Neural progenitor cell (in vitro differentiated cells): Measurements from ENCODE around the gene CCDC85C. TPM values are rescaled to one million over a fixed set of nuclear protein-coding genes. Genes with fewer than 3 reads are reported as not detected.

ENCODE experiments used
- DNase-seq: peaks from one replicate; pipeline ENCODE4 v3.0.0-alpha.2; 2016; ENCODE audit warnings: low spot score
- H2AFZ ChIP-seq: fragments of 200-600 bp; sonication (generic); replicated peaks from 2 replicates; pipeline ENCODE4 v1.6.1; 2016; ENCODE audit warnings: antibody characterized with exemption
- H3F3A ChIP-seq: fragments of 200-600 bp; sonication (generic); 2 replicates; pipeline ENCODE4 v1.6.1; 2016; ENCODE audit warnings: antibody characterized with exemption, low read depth
- H3K27ac ChIP-seq: fragments of 200-600 bp; sonication (generic); 2 replicates; pipeline ENCODE4 v1.5.1; 2016; ENCODE audit warnings: mild to moderate bottlenecking
- H3K27me3 ChIP-seq: fragments of 200-600 bp; sonication (generic); 2 replicates; pipeline ENCODE4 v1.6.1; 2016; ENCODE audit warnings: mild to moderate bottlenecking, moderate library complexity
- H3K36me3 ChIP-seq: fragments of 200-600 bp; sonication (generic); 2 replicates; pipeline ENCODE4 v1.5.1; 2016
- H3K4me1 ChIP-seq: fragments of 200-600 bp; sonication (generic); 2 replicates; pipeline ENCODE4 v1.6.1; 2016; ENCODE audit warnings: mixed run types
- H3K4me2 ChIP-seq: fragments of 200-600 bp; sonication (generic); 2 replicates; pipeline ENCODE4 v1.6.1; 2016
- H3K4me3 ChIP-seq: fragments of 200-600 bp; sonication (generic); 2 replicates; pipeline ENCODE4 v1.5.1; 2016
- H3K79me2 ChIP-seq: fragments of 200-600 bp; sonication (generic); 2 replicates; pipeline ENCODE4 v1.6.1; 2016; ENCODE audit warnings: low read depth
- H3K9ac ChIP-seq: fragments of 200-600 bp; sonication (generic); 2 replicates; pipeline ENCODE4 v1.6.1; 2016
- H3K9me3 ChIP-seq: fragments of 200-600 bp; sonication (generic); 2 replicates; pipeline ENCODE4 v1.5.1; 2016; ENCODE audit warnings: low read depth
- H4K20me1 ChIP-seq: fragments of 200-600 bp; sonication (generic); 2 replicates; pipeline ENCODE4 v1.6.1; 2016; ENCODE audit warnings: low read depth
- H3K27ac Mint-ChIP-seq: 3 replicates; pipeline ENCODE4 v1.8.0; 2021; ENCODE audit warnings: mixed read lengths
- H3K27me3 Mint-ChIP-seq: 2 replicates; pipeline ENCODE4 v1.8.0; 2022; ENCODE audit warnings: low read depth, mild to moderate bottlenecking, inconsistent platforms, moderate library complexity, mixed read lengths; ENCODE audit not compliant: insufficient read depth
- H3K36me3 Mint-ChIP-seq: 3 replicates; pipeline ENCODE4 v1.8.0; 2021; ENCODE audit warnings: mixed read lengths
- H3K4me1 Mint-ChIP-seq: 3 replicates; pipeline ENCODE4 v1.8.0; 2021; ENCODE audit warnings: mixed read lengths
- H3K4me3 Mint-ChIP-seq: 3 replicates; pipeline ENCODE4 v1.8.0; 2021; ENCODE audit warnings: mild to moderate bottlenecking, moderate library complexity, mixed read lengths
- H3K9me3 Mint-ChIP-seq: 3 replicates; pipeline ENCODE4 v1.8.0; 2020; ENCODE audit warnings: mixed read lengths
- EZH2 ChIP-seq: fragments of 200-600 bp; sonication (generic); IDR thresholded peaks from 2 replicates; pipeline ENCODE4 v1.6.1; 2017; ENCODE audit warnings: antibody characterized with exemption, mild to moderate bottlenecking, moderate library complexity
- EZH2phosphoT487 ChIP-seq: fragments of 200-600 bp; sonication (generic); IDR thresholded peaks from 2 replicates; pipeline ENCODE4 v1.6.1; 2017; ENCODE audit warnings: antibody characterized with exemption
- total RNA-seq: library from RNA; depleted of rRNA; stranded (reverse); fragments of >200 nt; gene quantifications from 2 replicates; pipeline ENCODE4 v1.2.3, GENCODE V29; 2015; ENCODE audit warnings: low replicate concordance
- TF ChIP-seq, protein P1 (sequence below): fragments of 200-600 bp; sonication (generic); IDR thresholded peaks from 2 replicates; pipeline ENCODE4 v1.5.1; 2017; ENCODE audit warnings: antibody characterized with exemption, mild to moderate bottlenecking

The CCDC85C gene
- total RNA-seq, 1 donor from 2014 or later = 19.0 TPM

DNA sequence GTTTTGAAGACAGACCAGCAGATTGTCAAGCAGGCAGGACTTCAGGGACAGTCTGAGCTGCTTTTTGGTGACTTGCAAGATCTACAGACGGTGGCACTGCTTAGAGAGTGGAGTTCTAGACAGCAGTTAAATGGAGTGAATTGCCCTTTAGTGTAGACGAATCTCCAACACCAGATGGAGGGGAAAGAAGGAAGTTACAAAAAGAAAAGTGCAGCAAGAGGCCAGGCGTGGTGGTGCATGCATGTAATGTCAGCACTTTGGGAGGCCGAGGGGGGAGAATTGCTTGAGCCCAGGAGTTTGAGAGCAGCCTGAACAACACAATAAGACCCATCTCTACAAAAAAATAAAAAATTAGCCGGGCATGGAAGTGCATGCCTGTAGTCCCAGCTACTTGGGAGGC lies 32.5 kb upstream of the CCDC85C start:
- no peaks in the 10 kb centered on the region for H3K9me3 ChIP-seq
- no peaks in the 10 kb centered on the region for H3K79me2 ChIP-seq
- no peak for DNase-seq
- H3K4me3 Mint-ChIP-seq = no peak overlapping the region
- no peaks in the 10 kb centered on the region for H3K36me3 ChIP-seq
- no peaks in the 10 kb centered on the region for H3K27me3 ChIP-seq
- no peak overlapping the region for H3K9ac ChIP-seq
- H3K27ac ChIP-seq = no peak overlapping the region
- H3K4me1 Mint-ChIP-seq = peaks cover 35% of the 10 kb centered on the region
- no peak overlapping the region for H3K4me2 ChIP-seq
- H3K36me3 Mint-ChIP-seq = no peaks in the 10 kb centered on the region
- no peak for TF ChIP-seq EZH2phosphoT487
- TF ChIP-seq EZH2 = no peak
- TF ChIP-seq, protein P1, sequence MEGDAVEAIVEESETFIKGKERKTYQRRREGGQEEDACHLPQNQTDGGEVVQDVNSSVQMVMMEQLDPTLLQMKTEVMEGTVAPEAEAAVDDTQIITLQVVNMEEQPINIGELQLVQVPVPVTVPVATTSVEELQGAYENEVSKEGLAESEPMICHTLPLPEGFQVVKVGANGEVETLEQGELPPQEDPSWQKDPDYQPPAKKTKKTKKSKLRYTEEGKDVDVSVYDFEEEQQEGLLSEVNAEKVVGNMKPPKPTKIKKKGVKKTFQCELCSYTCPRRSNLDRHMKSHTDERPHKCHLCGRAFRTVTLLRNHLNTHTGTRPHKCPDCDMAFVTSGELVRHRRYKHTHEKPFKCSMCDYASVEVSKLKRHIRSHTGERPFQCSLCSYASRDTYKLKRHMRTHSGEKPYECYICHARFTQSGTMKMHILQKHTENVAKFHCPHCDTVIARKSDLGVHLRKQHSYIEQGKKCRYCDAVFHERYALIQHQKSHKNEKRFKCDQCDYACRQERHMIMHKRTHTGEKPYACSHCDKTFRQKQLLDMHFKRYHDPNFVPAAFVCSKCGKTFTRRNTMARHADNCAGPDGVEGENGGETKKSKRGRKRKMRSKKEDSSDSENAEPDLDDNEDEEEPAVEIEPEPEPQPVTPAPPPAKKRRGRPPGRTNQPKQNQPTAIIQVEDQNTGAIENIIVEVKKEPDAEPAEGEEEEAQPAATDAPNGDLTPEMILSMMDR = no peak
- no peaks in the 10 kb centered on the region for H3K9me3 Mint-ChIP-seq
- H3K27me3 Mint-ChIP-seq = peaks cover 4% of the 10 kb centered on the region
- peaks cover 3% of the 10 kb centered on the region for H3F3A ChIP-seq
- H3K27ac Mint-ChIP-seq = peak overlapping the region; percentile 35
- H3K4me1 ChIP-seq = peaks cover 8% of the 10 kb centered on the region
- no peaks in the 10 kb centered on the region for H4K20me1 ChIP-seq
- no peak overlapping the region for H3K4me3 ChIP-seq
- no peak overlapping the region for H2AFZ ChIP-seq

DNA sequence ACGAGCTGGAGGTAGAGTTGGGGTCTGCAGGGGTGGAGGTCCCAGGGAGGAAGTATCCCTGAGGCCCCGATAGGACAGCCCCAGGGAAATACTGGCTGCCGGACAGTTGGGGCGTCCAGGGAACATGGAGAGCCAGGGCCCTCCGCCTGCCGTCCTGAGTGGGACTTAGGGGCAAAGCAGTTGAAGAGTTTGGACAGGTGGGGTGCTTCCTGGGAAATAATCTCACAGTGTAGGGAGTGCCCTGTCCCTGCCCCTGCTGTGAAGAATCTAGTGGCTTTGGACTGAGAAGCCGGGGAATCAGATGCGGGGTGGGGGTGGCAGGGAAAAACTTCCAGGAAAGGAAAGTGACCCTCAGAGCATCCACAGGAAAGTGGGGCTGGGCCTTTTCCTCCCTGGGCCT lies 31.1 kb upstream of the CCDC85C start:
- TF ChIP-seq EZH2 (no peak), EZH2phosphoT487 (no peak)
- TF ChIP-seq, protein P1 = no peak
- Histone ChIP-seq H3K9me3 (no peaks in the 10 kb centered on the region), H3K9ac (no peak overlapping the region), H3K4me3 (no peak overlapping the region), H3K36me3 (no peaks in the 10 kb centered on the region), H3K79me2 (no peaks in the 10 kb centered on the region), H4K20me1 (no peaks in the 10 kb centered on the region), H3F3A (peaks cover 3% of the 10 kb centered on the region), H3K27me3 (no peaks in the 10 kb centered on the region), H3K27ac (no peak overlapping the region), H3K4me2 (no peak overlapping the region), H3K4me1 (peaks cover 8% of the 10 kb centered on the region), H2AFZ (no peak overlapping the region)
- Mint-ChIP-seq H3K9me3 (no peaks in the 10 kb centered on the region), H3K4me3 (no peak overlapping the region), H3K27ac (no peak overlapping the region), H3K36me3 (no peaks in the 10 kb centered on the region), H3K4me1 (peaks cover 35% of the 10 kb centered on the region), H3K27me3 (peaks cover 4% of the 10 kb centered on the region)
- no peak for DNase-seq

DNA sequence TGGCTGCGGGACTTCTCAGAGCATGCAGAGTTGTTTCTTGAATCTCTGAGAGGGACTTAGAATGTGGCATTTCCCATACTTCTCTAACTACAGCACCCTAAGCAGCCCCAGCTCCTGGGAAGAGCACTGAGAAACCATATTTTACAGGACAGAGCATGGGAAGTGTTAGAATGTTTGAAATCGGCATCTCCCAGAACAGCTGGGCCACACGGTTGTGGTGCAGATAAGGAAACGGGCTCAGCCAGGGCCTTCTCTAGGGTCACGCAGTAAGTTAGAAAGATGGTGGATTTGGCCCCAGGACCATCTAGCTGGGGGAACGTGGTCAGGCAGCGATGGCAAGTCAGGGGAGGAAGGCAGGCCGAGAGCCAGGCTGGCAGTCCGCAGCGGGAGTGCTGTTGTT lies 30.4 kb upstream of the CCDC85C start:
- no peak overlapping the region for H2AFZ ChIP-seq
- peaks cover 3% of the 10 kb centered on the region for H3F3A ChIP-seq
- TF ChIP-seq EZH2phosphoT487 (no peak), EZH2 (no peak)
- TF ChIP-seq, protein P1 = no peak

More for the DNA sequence above, 30.4 kb upstream of the CCDC85C start:
- Histone ChIP-seq H3K27me3 (no peaks in the 10 kb centered on the region), H4K20me1 (no peaks in the 10 kb centered on the region), H3K27ac (no peak overlapping the region), H3K4me2 (no peak overlapping the region), H3K79me2 (no peaks in the 10 kb centered on the region), H3K36me3 (no peaks in the 10 kb centered on the region), H3K4me3 (no peak overlapping the region), H3K9me3 (no peaks in the 10 kb centered on the region), H3K4me1 (peaks cover 8% of the 10 kb centered on the region), H3K9ac (no peak overlapping the region)
- Mint-ChIP-seq H3K9me3 (no peaks in the 10 kb centered on the region), H3K36me3 (no peaks in the 10 kb centered on the region), H3K27me3 (peaks cover 4% of the 10 kb centered on the region), H3K4me1 (peaks cover 35% of the 10 kb centered on the region), H3K4me3 (no peak overlapping the region), H3K27ac (peak overlapping the region; percentile 88)
- DNase-seq = no peak
